GM03348 (cell line): ENCODE measurements around the gene AARS1.
"Not testable (repeated sequence)": the region's sequence is repeated elsewhere in the genome, so short reads cannot be mapped to it uniquely, and the experiment has no call there.

Experiments
- DNase-seq: peaks from one replicate; pipeline ENCODE4 v3.0.0; 2012; ENCODE audit warnings: low spot score

Gene AARS1

DNA sequence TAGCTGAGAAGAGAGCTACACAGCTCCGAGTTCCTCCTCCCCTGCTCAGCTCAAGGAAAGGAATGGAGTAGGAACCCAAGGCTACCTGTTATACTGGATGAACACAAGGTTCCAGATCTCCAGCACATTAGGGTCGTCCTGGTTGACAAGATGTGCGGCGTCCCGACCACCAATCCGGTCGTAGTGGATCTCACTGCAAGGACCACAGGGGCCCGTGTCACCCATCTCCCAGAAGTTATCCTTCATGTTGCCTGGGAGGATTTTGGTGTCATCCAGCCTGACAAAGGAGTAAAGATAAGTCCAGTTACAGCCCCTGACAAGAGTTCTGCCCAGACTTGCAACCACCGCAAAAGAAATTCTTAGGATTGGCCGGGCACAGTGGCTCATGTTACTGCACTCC lies 17.6 kb downstream of the AARS1 start:
- no peak for DNase-seq

DNA sequence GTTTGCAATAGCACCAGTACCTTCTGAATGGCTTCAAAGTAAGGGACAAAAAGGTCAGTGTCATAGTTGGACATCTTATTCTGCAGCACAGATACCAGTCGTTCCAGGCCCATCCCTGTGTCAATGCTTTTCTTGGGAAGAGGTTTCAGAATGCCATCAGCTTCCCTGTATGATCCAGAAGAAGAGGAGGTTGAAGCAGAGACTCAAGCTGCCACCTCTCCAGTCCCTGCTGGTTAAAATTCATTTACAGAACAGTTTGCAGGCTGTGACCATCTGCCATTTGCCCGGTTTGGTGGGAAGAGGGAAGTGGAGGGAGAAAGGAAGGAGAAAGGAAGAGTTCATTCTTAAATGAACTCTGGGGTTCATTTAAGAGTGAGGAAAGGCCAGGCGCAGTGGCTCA lies 19.1 kb downstream of the AARS1 start:
- no peak for DNase-seq

DNA sequence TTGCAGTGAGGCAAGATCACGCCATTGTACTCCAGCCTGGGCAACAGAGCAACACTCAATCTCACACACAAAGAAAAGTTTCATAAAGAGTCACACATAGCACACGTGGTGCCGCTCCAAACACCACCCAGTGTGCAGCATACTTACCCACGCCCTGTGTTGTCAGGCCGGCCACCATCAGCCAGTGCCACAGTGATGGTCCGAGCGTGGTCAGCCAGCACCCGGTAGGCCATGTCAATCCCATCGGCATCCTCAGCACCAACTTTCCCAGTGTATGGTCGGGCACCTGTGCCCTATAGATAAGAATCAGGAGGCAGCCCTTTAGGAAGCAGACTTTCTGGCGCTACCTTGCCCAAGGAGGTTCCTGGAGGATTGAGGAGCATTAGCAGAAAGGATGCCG lies 19.8 kb downstream of the AARS1 start:
- DNase-seq, result no peak

DNA sequence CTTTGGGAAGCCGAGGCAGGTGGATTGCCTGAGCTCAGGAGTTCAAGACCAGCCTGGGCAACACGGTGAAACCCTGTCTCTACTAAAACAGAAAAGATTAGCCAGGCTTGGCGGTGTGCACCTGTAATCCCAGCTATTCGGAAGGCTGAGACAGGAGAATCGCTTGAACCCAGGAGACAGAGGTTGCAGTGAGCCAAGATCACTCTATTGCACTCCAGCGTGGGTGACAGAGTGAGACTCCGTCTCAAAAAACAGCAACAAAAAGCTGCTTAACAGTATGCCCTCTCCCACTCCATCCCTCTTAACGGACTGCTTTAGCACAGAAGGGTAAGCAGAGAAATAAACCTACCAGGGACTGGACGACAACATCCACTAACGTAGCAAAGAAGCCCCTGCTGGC lies 21.4 kb downstream of the AARS1 start:
- DNase-seq, result not testable (repeated sequence)

DNA sequence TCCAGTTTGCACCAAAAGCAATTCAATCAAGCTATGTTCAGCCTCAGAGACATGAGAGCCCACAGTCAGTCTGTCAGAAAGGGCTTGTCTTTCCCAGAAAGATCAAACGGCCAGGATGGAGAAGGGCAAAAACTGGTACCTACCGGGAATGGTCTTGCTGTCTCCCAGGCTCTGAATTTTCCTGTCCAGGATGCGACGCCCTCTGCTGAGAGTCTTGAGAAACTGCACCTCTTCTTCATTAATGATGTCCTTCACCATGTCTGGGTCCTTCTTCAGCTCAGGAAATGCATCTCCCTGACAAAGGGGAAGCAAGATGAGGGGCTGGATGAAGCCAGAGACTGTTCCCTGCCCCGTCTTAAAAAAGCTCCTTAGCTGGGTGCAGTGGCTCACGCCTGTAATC lies 21.8 kb downstream of the AARS1 start:
- peak; percentile 60 for DNase-seq

DNA sequence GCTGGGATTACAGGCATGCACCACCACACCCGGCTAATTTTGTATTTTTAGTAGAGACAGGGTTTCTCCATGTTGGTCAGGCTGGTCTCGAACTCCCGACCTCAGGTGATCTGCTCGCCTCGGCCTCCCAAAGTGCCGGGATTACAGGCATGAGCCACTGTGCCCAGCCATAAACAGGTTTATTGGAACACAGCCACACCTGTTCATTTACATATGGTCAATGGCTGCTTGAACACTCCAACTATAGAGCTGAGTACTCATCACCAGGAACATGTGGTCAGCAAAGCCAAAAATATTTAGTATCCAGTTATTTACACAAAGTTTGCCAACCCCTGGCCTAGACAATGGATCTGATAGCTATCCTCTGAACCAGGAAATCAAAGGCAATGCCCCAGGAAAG lies 29.4 kb downstream of the AARS1 start:
- not testable (repeated sequence) for DNase-seq

DNA sequence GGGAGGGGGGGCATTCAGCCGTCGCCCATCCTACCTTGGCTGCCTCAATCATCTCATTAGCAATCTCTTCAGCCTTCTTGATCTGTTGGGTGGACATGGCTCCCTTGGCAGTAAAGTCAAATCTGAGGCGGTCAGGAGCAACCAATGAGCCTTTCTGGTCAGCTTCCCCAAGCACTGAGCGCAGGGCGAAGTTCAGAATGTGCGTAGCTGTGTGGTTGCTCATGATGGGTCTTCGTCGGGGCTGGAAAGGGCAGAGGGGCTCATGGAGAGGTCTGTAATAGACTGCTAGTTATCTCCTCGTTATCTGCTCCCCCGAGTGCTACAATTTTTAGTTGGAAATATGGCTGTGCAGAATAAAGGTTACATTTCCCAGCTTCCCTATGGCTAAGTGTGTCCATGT lies 30.4 kb downstream of the AARS1 start:
- DNase-seq, result no peak

DNA sequence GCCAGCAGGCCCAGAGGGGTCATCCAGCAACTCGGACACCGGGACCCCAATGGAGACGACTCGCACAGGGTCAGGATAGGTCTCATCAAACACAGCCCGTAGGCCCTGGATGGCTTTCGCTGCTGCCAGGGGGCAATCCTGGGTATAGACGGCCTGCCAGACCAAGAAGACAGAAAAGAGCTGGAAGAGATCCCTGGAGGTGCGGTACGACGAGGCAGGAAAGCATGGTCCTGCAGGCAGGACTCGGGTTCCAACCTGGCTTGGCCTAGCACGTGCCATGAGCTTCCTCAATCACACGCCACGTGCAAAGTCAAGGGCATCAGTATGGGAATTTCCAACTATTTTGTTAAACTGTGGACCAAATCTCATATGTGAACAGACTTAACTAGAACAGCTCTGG lies 31.2 kb downstream of the AARS1 start:
- DNase-seq, result peak; percentile 1

DNA sequence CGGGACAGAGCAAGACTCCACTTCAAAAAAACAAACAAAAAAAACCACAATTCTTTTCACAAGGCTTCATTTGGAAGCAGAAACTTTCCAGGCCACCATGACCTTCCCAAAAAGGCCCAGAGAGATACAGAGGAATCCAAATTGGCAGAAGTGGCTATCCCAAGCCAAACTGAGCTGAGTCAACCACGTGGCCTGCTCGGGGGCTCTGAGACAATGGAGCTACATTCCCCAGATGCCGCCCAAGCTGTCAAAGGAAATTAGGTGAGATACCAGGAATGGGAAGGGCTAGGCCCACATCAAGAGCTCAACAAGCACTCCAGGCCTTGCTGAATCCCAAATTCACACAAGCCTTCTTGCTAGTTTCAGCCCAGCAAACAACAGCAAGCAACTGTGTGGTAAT lies 31.9 kb downstream of the AARS1 start:
- DNase-seq, result no peak

DNA sequence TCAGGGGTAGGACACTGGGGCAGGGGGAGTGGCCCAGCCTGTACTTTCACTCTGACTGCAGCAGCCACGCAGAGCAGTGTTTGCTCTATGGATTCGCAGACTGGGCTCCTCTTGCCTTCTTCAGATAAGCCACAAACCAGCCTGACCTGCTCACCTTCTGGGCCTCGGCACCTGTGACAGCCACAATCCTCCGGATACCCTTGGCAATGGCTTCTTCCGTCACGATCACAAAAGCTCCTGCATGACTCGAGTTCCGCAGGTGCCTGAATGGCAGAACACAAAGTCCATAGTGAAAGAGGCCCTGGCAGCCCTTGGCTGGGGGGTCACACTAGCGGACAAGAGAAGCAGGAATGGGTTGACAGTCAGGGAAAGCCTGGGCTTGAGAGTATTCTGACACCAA lies 33.7 kb downstream of the AARS1 start:
- DNase-seq, result peak; percentile 1

DNA sequence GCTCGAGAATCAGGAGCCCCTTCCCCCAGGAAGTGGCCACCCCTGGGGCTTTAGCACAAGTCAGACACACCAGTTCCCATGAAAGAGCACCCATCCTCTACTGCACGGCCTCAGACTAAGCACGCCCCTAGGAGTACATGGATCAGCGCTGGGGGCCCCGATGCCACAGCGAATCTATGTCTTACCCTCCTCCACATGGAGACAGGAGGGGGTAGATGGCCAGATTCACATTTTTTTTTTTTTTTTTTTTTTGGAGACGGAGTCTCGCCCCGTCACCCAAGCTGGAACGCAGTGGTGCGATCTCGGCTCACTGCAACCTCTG lies 34.4 kb downstream of the AARS1 start:
- DNase-seq, result peak; percentile 1

DNA sequence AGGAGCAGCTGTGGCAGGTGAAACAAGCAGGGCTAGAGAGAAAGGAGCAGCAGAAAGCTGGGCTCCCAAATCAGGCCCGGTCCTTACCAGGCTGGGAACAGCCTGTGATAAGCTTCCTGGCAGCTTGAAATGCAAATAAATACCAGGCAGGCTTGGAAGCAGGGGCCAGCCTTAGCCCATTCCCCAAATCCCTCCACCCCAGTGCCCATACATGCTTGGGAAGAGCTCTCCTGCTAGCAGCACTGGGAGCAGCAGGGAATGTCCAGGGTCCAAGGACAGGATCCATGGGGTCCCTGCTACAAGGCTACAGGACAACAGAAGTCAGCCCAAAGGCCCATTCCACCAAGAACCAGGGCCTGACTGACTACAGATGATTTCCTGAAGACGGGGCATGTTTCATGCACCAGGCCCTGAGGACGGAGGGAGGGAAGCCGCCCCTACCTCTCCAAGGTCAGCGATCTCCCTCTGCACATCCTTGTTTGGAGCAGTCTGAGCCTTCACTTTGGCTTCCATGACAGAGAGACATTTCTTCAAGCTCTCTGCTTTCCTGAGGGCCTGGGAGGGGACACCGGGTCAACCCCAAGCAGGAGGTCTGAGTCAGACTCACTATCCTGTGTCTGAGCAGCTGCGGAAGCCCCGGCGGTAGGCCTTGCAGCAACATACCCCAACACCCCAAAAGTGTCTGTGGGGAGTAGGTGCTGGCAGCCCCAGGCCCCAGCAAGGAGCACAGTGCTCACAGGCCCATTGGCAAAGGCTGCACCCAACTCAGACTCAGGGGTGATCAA lies 34.9 kb downstream of the AARS1 start:
- no peak for DNase-seq

DNA sequence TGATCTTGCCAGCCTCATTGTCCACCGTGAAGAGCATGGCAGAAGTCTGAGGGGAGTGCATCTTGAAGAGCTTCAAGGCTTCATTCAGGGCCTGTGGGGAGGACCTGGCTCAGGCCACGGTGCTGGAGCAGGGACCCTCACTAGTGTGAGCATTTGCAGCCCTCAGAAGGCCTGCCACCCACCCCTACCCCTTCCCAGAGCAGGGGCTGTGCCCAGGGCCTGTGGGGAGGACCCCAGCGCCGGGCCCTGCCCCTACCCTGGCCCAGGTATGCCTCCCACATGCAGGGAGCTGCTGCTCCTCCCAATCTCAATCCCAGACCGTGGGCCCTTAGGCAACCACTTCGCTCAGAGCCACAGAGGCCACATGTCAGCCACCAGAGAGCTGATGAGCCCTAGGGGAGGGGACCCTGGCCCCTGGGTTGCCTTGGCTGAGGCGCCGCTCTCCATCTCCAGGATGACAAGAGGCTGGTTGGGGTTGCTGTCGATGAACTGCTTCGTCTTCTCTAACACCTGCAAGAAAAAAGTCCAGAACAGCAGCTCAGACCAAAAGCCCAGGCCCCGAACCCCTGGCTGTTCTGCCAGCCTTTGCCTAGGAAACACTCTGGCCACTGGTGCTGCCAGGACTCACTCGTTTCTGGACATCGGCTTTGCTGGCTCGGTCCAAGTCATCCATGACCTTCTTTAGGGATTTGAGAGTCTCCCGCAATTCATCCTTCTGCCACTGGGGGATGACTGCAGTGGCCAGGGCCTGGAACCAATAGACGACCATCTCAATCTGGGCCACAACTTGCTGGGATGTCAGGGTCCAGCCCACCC lies 35.8 kb downstream of the AARS1 start:
- peak; percentile 58 for DNase-seq

DNA sequence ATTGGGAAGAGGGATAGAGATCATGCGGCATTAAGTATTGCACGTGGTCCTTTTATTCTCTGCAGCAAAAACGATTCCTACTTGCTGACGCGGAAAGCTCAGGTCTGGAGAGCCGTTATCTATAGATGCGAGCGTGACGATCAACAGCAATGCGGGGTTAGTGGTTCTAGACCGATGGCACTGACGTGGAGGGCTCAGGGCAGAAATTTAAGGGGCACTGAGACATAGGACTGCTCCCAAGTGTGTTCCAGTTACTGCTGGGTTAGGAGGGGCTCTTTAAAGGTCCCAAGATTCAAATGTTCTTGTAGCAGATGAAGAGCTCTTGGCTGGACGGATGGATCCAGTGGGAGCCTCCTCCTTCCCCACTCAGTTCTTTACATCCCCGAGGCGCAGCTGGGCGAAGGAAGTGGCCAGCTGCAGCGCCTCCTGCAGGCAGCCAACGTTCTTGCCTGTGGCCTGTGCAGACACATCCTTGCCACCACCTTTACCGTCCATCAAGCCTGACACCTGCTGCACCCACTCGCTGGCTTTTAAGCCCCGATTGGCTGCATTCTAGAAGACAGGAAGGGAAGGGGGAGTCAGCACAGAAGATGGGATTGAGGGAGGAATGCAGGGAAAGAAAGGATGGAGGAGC lies 36.8 kb downstream of the AARS1 start:
- DNase-seq, result no peak

DNA sequence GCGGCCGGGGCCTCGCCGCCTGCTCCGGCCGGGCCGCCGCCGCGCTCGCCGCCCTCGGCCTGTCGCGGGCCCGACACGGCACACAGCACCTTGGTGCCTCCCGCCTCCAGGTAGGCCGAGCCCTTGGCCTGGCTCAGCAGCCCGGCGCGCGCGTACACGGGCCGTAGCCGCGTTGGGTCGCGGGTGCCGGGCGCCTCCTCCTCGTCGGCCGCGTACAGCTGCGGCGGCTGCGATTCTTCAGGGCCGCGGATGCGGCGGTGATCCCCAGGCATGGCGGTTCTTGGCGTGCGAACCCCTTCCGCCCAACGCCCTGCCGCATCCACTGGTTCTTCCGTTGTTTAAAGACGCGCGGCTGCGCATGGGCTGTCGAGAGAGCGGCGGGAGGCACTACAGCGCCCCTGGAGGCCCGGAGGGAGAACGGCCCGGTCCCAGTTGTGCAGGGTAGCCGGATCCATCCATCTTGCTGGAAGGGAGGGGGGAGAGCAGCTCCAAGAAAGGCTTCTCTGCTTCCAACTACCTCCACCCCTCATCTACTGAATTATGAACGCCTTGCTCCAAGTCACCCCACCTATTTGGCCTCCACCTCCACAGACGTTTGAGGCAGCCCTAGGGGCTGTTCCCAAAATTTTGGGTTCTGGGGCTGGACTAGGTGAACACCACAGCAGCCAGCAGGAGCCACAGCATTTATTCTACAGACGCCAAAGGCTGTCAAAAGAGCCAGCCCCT lies 37.5 kb downstream of the AARS1 start, which contains the start of gene EXOSC6:
Gene EXOSC6, minus strand, starts transcription at position 312 of the 726 bp plus-strand sequence. Its CDS starts 40 bp downstream, at position 272.
- peak; percentile 95 for DNase-seq

DNA sequence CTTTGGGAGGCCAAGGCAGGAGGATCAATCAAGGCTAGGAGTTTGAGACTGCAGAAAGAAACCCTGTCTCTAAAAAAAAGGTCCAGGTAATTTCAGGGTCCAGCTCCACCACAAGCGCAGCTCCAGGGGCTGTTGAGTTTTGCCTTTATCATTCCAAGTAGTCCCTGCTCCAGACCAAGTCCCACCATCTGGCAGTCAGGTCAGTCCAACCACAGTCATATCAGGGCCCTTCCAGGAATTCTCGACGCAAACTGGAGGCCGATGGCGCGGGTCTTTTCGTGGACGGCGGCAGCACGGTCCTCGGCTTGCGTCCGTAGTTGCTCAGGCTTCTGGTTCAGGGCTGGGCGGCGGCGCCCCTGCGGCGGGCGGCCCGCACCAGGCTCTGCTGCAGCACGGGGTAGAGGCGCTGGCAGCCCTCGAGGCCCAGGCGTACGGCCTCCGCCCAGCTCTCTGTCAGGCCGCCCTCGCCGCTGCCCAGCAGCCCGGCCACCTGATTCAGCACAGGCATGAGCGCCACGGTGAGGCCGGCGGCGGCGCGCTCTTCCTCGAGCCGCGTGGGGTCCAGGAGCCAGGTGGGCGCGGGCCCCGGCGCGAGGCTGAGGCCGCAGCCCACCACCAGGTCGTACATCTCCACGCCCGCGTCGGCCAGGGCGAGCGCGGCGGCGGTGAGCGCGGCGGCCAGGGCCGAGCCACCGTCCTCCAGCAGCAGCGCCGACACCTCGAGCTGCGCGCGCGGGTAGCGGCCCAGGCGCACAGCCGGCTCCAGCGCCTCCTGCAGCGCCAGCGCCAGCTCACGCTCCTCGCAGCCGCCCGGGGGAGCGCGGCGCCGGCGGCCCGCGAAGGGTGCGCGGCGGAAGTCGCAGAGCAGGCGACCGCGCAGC lies 38.3 kb downstream of the AARS1 start:
- DNase-seq, result peak; percentile 71

DNA sequence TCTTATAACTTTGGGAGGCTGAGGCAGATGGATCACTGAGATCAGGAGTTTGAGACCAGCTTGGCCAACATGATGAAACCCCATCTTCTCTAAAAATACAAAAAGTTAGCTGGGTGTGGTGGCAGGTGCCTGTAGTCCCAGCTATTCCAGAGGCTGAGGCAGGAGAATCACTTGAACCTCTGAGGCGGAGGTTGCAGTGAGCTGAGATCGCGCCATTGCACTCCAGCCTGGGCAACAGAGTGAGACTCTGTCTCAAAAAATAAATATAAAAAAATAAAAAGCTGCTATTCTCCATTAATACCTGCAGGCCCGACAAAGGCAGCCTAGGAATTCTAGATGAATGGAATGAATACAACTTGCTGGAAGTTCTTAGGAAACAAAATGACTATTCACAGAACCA lies 39.6 kb downstream of the AARS1 start:
- DNase-seq, result not testable (repeated sequence)

DNA sequence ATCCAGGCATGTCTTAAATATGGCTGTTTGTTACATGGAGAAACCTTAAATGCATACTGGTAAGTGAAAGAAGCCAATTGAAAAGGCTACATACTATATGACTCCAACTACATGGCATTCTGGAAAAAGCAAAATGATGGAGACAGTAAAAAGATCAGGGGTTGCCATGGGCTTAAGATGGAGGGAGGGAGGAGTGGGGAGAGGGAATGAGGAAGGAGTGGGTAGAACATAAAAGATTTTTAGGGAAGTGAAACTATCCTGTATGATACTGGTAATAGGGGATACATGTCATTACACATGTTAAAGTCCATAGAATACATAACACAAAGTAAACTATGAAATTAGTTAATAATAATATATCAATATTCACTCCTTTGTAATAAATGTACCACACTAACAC lies 50.5 kb downstream of the AARS1 start:
- not testable (repeated sequence) for DNase-seq

DNA sequence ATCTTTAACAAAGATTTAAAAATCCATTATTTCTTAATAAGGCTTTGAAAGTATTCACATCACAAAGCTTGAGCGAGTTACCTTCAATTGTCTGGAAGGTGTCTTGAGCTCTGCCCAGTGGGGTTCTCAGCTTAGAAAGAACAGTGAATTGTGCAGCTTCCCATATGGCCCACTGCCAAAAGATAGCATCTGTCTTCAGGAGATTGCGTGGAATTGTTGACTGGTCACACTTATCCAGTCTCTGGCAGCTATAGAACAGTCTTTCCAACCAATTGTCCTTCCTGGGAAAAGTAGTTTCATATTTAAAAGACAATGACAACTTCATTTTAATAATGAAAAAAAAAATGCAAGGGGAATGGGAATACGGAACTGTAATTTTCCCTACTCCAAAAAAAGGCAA lies 57.5 kb downstream of the AARS1 start:
- not testable (repeated sequence) for DNase-seq

DNA sequence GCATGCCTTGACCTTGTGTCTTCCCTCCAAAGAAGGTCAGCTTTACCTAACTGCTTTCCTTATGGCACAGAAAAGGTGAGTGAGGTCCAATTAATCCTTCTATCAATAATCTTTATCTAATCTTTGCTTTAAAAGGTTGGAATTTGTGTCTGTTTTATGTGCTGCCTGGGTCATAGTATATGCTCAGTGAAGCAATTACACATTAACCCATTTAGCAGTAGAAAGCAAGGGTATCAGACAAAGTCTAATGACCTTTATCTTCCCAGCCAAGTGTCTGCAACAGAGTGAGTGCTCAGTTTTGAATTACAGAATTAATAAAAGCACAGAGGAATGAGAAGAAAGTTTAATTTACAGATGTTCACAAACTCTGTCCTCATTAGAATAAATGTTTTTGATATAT lies 63.3 kb downstream of the AARS1 start:
- not testable (repeated sequence) for DNase-seq

DNA sequence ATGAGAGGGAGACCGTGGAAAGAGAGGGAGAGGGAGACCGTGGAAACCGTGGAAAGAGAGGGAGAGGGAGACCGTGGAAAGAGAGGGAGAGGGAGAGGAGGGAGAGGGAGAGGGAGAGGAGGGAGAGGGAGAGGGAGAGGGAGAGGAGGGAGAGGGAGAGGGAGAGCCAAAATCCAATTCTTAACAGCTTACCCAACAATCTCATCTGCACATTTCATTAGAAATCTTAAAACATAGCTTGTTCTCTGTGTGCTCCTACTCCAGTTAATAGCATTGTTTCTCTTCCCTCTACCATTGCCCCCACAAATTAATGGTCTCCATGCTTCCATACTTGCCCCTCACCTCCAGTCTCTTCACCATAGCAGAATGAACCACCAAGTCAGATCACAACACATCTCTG lies 63.9 kb downstream of the AARS1 start:
- DNase-seq, result not testable (repeated sequence)
